Urinary bladder (tissue), 4 donors: Measurements from ENCODE around the gene SF3B6. TPM values are rescaled to one million over a fixed set of nuclear protein-coding genes. Genes with fewer than 3 reads are reported as not detected.
"Not testable (repeated sequence)": the region's sequence is repeated elsewhere in the genome, so short reads cannot be mapped to it uniquely, and the experiment has no call there.

ENCODE experiments used
- DNase-seq: peaks from one replicate; pipeline ENCODE4 v3.0.0-alpha.2; 2015; ENCODE audit errors: extremely low spot score
- H3K27ac ChIP-seq: one replicate; pipeline ENCODE4 v1.5.1; 2013; ENCODE audit warnings: low read depth, mild to moderate bottlenecking, moderate library complexity
- H3K36me3 ChIP-seq: one replicate; pipeline ENCODE4 v1.6.1; 2013; ENCODE audit warnings: mild to moderate bottlenecking, moderate library complexity; ENCODE audit not compliant: insufficient read depth
- H3K4me1 ChIP-seq: one replicate; pipeline ENCODE4 v1.6.1; 2013; ENCODE audit warnings: mild to moderate bottlenecking, moderate library complexity; ENCODE audit not compliant: insufficient read depth
- H3K4me3 ChIP-seq: one replicate; pipeline ENCODE4 v1.5.1; 2013; ENCODE audit warnings: low read depth, low read length
- WGBS: extraction: QIAGEN DNeasy Blood & Tissue Kit; methylation state at CpG from one replicate; pipeline ENCODE4 v1.1.7; 2013; 5-methylcytosine and 5-hydroxymethylcytosine counted together
- polyA plus RNA-seq: library from polyadenylated mRNA; stranded (reverse); fragments of 200-250 nt; gene quantifications from one replicate; pipeline ENCODE4 v1.2.3, GENCODE V29; 2013
- total RNA-seq: library from RNA; depleted of rRNA; stranded (reverse); fragments of >200 nt; gene quantifications from one replicate; pipeline ENCODE4 v1.2.3, GENCODE V29; 2014
- donor health status: healthy with polysubstance abuse.
- donor health status: healthy.

SF3B6 gene
- total and polyA plus RNA-seq, 2 donors, result 121 to 139 TPM

- H3K4me1 ChIP-seq, result peaks cover 4% of the 10 kb centered on the region
- no peak overlapping the region for H3K27ac ChIP-seq
- 94% methylated on average over 1 of the region's 1 CpG for WGBS
- DNase-seq, result no peak
- H3K4me3 ChIP-seq, result no peak overlapping the region
- no peaks in the 10 kb centered on the region for H3K36me3 ChIP-seq
These were observed 23.2 kb downstream of the SF3B6 start for GRCh38 chr2:24052951-24053350.

GRCh38 chr2:24051833-24052232 lies 24.3 kb downstream of the SF3B6 start:
- peaks cover 4% of the 10 kb centered on the region for H3K4me1 ChIP-seq
- no peak overlapping the region for H3K27ac ChIP-seq
- DNase-seq, result no peak
- H3K4me3 ChIP-seq, result no peak overlapping the region
- no peaks in the 10 kb centered on the region for H3K36me3 ChIP-seq
- 82% methylated on average over 8 of the region's 8 CpGs for WGBS

GRCh38 chr2:24050041-24050979 lies 25.8 kb downstream of the SF3B6 start:
- peak overlapping the region; percentile 89 for H3K4me3 ChIP-seq
- WGBS, result 4% methylated on average over 47 of the region's 47 CpGs
- DNase-seq, result no peak
- H3K36me3 ChIP-seq, result no peaks in the 10 kb centered on the region
- peaks cover 4% of the 10 kb centered on the region for H3K4me1 ChIP-seq
- H3K27ac ChIP-seq, result peak overlapping the region; percentile 52

GRCh38 chr2:24049485-24050021 lies 26.6 kb downstream of the SF3B6 start, which contains the start of gene FKBP1B:
Gene FKBP1B, plus strand, starts transcription at chr2:24049741. Its CDS starts 109 bp downstream, at chr2:24049850.
- H3K4me1 ChIP-seq, result peaks cover 4% of the 10 kb centered on the region
- peak within 1 kb of the TSS; percentile 52 for H3K27ac ChIP-seq
- H3K36me3 ChIP-seq, result no peaks in the 10 kb centered on the region
- under 1% methylated on average over 52 of the region's 52 CpGs for WGBS
- peak within 1 kb of the TSS; percentile 89 for H3K4me3 ChIP-seq
- no peak for DNase-seq

- WGBS, result 17% methylated on average over 23 of the region's 23 CpGs
- no peak for DNase-seq
- Histone ChIP-seq H3K4me3 (peak overlapping the region; percentile 89), H3K4me1 (peaks cover 4% of the 10 kb centered on the region), H3K27ac (no peak overlapping the region), H3K36me3 (no peaks in the 10 kb centered on the region)
These were observed 27.2 kb downstream of the SF3B6 start for GRCh38 chr2:24048769-24049484.

GRCh38 chr2:24047703-24048033 lies 28.5 kb downstream of the SF3B6 start:
- Histone ChIP-seq H3K4me3 (no peak overlapping the region), H3K4me1 (peaks cover 4% of the 10 kb centered on the region)

GRCh38 chr2:24046930-24047702 lies 29.0 kb downstream of the SF3B6 start, which contains the start of gene WDCP:
Gene WDCP, minus strand, starts transcription at chr2:24047391. Its CDS starts 7,897 bp downstream, at chr2:24039494.
- DNase-seq, result peak; percentile 94
- WGBS, result under 1% methylated on average over 38 of the region's 38 CpGs
- Histone ChIP-seq H3K4me1 (peaks cover 4% of the 10 kb centered on the region), H3K27ac (peak within 1 kb of the TSS; percentile 48), H3K4me3 (peak within 1 kb of the TSS; percentile 72), H3K36me3 (no peaks in the 10 kb centered on the region)

More at GRCh38 chr2:24047703-24048033, 28.5 kb downstream of the SF3B6 start:
- no peak for DNase-seq
- Histone ChIP-seq H3K27ac (no peak overlapping the region), H3K36me3 (no peaks in the 10 kb centered on the region)
- WGBS, result 43% methylated on average over 8 of the region's 8 CpGs

- Histone ChIP-seq H3K36me3 (no peaks in the 10 kb centered on the region), H3K4me1 (peaks cover 4% of the 10 kb centered on the region), H3K4me3 (peak overlapping the region; percentile 72), H3K27ac (no peak overlapping the region)
- no peak for DNase-seq
- 2% methylated on average over 2 of the region's 2 CpGs for WGBS
These were observed 29.6 kb downstream of the SF3B6 start for GRCh38 chr2:24046599-24046929.

- Histone ChIP-seq H3K27ac (no peak overlapping the region), H3K4me1 (peaks cover 4% of the 10 kb centered on the region), H3K36me3 (no peaks in the 10 kb centered on the region), H3K4me3 (no peak overlapping the region)
- WGBS, result 83% methylated on average over 11 of the region's 11 CpGs
- no peak for DNase-seq
These were observed 30.3 kb downstream of the SF3B6 start for GRCh38 chr2:24045511-24046508.

- not testable (repeated sequence) for H3K36me3 ChIP-seq, H3K27ac ChIP-seq, H3K4me1 ChIP-seq, DNase-seq, H3K4me3 ChIP-seq
- 96% methylated on average over 6 of the region's 6 CpGs for WGBS
These were observed 33.0 kb downstream of the SF3B6 start for GRCh38 chr2:24043133-24043532.

GRCh38 chr2:24040511-24040910 lies 35.6 kb downstream of the SF3B6 start:
- no peak overlapping the region for H3K4me3 ChIP-seq
- no peak overlapping the region for H3K27ac ChIP-seq
- no peaks in the 10 kb centered on the region for H3K4me1 ChIP-seq
- DNase-seq, result no peak
- 97% methylated on average over 4 of the region's 4 CpGs for WGBS
- H3K36me3 ChIP-seq, result no peaks in the 10 kb centered on the region

GRCh38 chr2:24038786-24039499 lies 37.2 kb downstream of the SF3B6 start:
- no peaks in the 10 kb centered on the region for H3K4me1 ChIP-seq
- no peak for DNase-seq
- no peaks in the 10 kb centered on the region for H3K36me3 ChIP-seq
- H3K4me3 ChIP-seq, result no peak overlapping the region
- H3K27ac ChIP-seq, result no peak overlapping the region
- WGBS, result 91% methylated on average over 9 of the region's 9 CpGs
